ENCODE data around the gene TDP2. TPM values are rescaled to one million over a fixed set of nuclear protein-coding genes. Genes with fewer than 3 reads are reported as not detected.

TDP2 gene
- total RNA-seq = 16.9 and 20.0 TPM in 2 replicates

GRCh38 chr6:24666641-24667377, at the start of gene TDP2, which contains the start of gene ACOT13:
Gene TDP2 (minus strand): TSS chr6:24666899. CDS start chr6:24666862, 37 bp downstream.
Gene ACOT13 (plus strand): TSS chr6:24667077. CDS start chr6:24667264, 187 bp downstream.

Other genes starting within 250 kb of the TDP2 start
- 0.33 and 0.39 TPM in 2 replicates for gene GPLD1, start 177.3 kb downstream of the TDP2 start, total RNA-seq
- gene ALDH5A1, start 171.9 kb downstream of the TDP2 start, total RNA-seq = 0.39 and 1.3 TPM in 2 replicates
- gene KIAA0319, start 20.7 kb downstream of the TDP2 start, total RNA-seq = not detected in 2 replicates
- gene ACOT13, start 178 bp upstream of the TDP2 start, total RNA-seq = 5.4 and 9.0 TPM in 2 replicates
- gene C6orf62, start 52.3 kb upstream of the TDP2 start, total RNA-seq = 99.7 and 183 TPM in 2 replicates
- gene GMNN, start 108.0 kb upstream of the TDP2 start, total RNA-seq = 18.8 and 19.6 TPM in 2 replicates
- gene ARMH2, start 132.0 kb upstream of the TDP2 start, total RNA-seq = not detected in 2 replicates